ENCODE data around the gene GFAP.

GRCh38 chr17:44906010-44906646 is 9.2 kb downstream of the GFAP start:
- TF ChIP-seq HNF4A (conservative IDR thresholded peaks at IDR 0.05), result no peak
- TF ChIP-seq, protein P1, sequence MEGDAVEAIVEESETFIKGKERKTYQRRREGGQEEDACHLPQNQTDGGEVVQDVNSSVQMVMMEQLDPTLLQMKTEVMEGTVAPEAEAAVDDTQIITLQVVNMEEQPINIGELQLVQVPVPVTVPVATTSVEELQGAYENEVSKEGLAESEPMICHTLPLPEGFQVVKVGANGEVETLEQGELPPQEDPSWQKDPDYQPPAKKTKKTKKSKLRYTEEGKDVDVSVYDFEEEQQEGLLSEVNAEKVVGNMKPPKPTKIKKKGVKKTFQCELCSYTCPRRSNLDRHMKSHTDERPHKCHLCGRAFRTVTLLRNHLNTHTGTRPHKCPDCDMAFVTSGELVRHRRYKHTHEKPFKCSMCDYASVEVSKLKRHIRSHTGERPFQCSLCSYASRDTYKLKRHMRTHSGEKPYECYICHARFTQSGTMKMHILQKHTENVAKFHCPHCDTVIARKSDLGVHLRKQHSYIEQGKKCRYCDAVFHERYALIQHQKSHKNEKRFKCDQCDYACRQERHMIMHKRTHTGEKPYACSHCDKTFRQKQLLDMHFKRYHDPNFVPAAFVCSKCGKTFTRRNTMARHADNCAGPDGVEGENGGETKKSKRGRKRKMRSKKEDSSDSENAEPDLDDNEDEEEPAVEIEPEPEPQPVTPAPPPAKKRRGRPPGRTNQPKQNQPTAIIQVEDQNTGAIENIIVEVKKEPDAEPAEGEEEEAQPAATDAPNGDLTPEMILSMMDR (IDR thresholded peaks at IDR 0.05; ENCODE audit: low read depth, low read length, missing input control), result no peak
- TF ChIP-seq, protein P2, sequence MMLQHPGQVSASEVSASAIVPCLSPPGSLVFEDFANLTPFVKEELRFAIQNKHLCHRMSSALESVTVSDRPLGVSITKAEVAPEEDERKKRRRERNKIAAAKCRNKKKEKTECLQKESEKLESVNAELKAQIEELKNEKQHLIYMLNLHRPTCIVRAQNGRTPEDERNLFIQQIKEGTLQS (IDR thresholded peaks at IDR 0.05), result no peak

Measured in liver (tissue), 3 donors.